Activated T-cell treated with anti-CD3 and anti-CD28 coated beads for 4 hours (primary cell): Measurements from ENCODE around the gene SLC15A5.

ENCODE experiments used
- DNase-seq: peaks from one replicate; pipeline ENCODE4 v3.0.0-alpha.2; 2020

Gene SLC15A5

GRCh38 chr12:16277585-16277984 lies at the start of gene SLC15A5:
SLC15A5 (minus strand) TSS chr12:16277685; CDS start chr12:16277685, 0 bp downstream.
- DNase-seq: no peak

DNA sequence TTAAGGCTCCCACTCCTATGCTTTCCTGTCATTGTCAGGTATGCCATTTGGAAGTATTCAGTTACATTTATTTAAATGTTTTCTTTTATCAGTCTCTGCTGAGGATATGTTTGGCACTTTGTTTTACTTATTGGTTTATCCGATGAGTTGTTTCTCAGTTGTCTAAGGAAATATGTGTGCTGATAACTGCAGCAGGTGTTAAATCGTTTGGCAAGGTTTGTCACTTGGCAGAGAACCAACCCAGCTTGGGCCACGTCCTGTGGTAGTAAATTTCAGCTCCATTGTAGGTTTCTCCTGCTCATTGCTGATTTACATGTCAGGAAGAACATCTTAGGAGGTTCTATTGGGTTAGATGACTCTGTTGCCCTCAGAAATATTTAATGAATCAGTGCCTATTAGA lies 47.9 kb upstream of the SLC15A5 start:
- DNase-seq: no peak

- no peak for DNase-seq
These were observed 47.3 kb upstream of the SLC15A5 start for GRCh38 chr12:16324772-16325171.

GRCh38 chr12:16324272-16324671 lies 46.8 kb upstream of the SLC15A5 start:
- no peak for DNase-seq

- DNase-seq: no peak
These were observed 46.2 kb upstream of the SLC15A5 start for GRCh38 chr12:16323638-16324037.

GRCh38 chr12:16323010-16323409 lies 45.5 kb upstream of the SLC15A5 start:
- no peak for DNase-seq

DNA sequence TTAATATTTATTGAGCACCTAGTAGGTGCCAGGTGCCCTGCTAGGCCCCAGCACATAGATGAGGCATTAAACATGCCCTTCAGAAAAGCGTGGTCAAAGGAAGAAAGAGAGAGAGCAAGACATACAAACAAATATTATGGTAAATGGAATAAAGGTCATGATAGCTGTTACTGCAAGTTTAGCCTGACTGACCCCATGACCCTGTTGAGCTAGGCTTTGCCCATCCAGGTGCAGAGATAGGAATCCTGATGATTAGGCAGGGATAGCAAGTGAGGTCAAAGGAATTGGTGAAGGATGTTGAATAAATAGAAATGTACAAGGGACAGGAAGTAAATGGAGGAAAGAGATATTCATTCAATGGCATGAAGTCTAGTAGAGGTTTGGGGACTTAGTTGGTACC lies 33.4 kb upstream of the SLC15A5 start:
- DNase-seq: no peak

DNA sequence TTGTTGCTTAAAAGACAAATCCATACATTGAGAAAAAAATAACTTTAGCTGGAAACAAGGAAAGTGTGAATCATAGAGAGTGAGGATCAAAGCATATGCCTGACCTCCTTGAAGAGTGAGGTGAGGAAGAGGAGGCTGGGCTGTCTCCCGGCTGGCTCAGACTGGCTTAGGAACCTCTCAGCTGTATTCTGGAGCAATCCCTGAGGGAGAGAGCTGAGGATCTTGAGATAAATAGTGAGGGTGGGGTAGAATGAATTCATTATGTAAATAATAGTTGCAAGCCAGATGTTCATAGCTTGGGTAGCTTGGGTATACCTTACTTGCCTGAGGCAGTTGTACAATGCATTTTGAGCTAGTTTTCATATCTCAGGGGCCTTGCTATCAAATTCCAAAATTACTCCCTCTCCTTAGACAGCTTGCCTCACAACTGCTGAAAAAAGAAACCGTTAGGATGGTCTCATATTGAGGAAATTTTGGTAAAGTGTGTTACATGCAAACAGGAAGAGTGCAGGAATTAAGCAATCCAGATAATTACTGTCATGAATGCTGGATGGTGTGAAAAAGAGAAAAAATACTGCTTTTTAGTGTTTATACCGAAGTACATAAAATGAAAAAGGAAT lies 30.5 kb upstream of the SLC15A5 start:
- DNase-seq: no peak

DNA sequence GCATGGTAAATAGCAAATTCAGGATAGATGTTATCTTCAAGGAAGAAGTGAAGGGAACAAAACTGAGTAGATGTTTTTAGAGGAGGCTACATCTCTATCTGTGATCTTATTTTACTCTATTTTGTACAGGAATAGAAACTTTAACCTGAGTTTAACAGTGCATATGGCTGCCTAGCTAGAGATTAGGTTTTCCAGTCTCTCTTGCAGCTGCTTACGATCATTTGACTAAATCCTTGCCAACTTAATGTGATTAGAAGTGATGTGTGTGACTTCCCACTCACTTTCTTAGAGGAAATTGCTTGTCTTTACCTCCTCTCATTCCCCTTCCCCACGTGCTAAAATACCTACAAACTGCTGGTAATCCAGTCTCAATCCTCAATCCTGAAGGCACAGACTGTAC lies 26.5 kb upstream of the SLC15A5 start:
- no peak for DNase-seq

- DNase-seq: no peak
These were observed 23.3 kb upstream of the SLC15A5 start for GRCh38 chr12:16300736-16301135.

- DNase-seq: no peak
These were observed 22.6 kb upstream of the SLC15A5 start for GRCh38 chr12:16300122-16300521.

GRCh38 chr12:16299403-16299802 lies 21.9 kb upstream of the SLC15A5 start:
- DNase-seq: no peak

- no peak for DNase-seq
These were observed 20.0 kb upstream of the SLC15A5 start for GRCh38 chr12:16297521-16297920.

DNA sequence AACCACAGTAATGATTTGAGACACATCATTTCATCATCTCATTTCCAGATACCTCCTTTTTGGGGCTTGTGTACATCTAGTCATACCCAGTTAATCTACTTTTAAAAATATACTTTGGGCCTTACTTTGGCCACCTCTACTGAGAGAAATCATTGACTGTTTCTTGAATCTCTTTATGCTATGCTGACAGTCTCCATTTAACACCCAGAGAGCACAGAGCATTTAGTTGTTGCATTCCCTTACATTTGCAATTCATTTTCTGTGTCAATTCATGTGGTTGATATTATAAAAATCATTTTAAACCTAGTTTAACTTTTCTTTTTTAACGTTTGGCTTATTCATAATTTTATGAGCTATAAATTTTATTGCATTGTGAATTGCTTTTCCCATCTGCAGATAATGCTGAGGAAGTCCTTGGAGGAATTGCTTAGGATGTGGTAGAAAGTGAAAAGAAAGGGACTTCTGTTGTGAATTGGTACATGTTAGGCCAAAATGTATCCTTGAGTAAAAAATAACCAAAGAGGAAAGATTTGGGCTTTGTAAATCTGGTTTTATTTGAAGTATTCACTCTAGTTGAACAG lies 17.0 kb upstream of the SLC15A5 start:
- no peak for DNase-seq

DNA sequence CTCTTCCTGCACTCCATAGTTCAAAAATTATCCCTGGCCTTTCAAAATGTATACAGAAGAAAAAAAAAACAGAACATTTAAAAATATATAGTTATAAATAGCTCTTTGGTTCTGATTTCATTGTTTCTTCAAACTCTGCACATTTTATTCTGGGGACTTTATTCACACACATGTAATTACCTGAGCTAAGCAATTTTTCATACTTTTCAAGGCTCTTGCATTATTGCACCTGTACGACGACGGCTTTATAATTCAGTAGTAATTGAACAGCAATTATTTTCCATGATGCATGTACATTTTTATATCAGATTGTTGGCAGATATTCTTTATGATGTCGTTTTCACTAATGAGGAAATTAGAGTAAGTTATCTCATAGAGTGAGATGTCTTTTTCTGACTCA lies 13.5 kb upstream of the SLC15A5 start:
- no peak for DNase-seq

DNA sequence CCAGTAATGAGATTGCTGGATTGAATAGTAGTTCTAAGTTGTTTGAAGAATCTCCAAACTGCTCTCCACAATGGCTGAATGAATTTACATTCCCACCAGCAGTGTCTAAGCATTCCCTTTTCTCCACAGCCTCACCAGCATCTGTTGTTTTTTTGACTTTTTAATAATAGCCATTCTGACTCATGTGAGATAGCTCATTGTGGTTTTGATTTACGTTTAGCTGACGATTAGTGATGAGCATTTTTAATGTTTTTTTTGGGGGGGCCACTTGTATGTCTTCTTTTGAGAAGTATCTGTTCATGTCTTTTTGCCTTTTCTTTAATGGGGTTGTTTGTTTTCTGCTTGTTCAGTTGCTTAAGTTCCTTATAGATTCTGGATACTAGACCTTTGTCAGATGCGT lies 8.1 kb upstream of the SLC15A5 start:
- DNase-seq: no peak

- DNase-seq: no peak
These were observed 5.5 kb upstream of the SLC15A5 start for GRCh38 chr12:16282978-16283377.

DNA sequence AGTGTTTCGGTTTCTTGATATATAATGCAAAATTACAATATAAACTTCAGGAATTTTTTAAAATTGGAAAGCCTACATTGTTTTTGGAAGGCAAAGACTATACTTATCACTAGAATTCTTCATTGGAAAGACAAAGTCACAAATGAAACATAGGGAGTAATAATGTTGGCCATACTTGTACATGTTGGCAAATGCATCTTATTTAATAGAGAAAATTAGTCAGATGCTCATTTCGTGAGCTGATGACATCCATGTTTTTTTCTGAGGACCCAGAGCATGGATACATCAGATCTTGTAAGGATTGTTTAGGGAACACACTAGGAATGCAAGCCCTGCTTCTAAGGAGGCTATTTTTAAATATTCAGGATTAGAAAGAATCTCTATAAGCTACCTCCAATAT lies 4.6 kb upstream of the SLC15A5 start:
- DNase-seq: no peak

- no peak for DNase-seq
These were observed 3.7 kb upstream of the SLC15A5 start for GRCh38 chr12:16281157-16281556.

DNA sequence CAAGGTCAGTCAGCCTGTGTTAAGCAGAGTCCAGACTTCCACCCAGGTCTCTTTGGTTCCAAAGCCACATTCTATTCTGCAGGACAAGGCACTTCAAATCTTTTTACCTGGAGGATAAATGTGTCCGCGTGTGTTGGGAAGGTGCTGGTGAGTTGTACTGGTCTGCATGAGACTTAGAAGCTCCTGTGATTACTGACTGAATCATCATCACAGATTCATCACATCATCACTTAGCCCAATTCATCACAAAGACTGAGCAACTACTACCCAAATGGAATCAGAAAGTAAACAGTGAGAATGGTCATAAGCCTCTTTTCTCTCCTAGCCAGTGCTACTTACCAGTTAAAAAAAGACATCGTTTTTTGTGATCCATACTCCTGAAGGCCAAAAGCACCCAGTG lies 5.3 kb downstream of the SLC15A5 start:
- DNase-seq: no peak

- no peak for DNase-seq
These were observed 6.4 kb downstream of the SLC15A5 start for GRCh38 chr12:16271062-16271461.

- DNase-seq: no peak
These were observed 7.5 kb downstream of the SLC15A5 start for GRCh38 chr12:16269946-16270345.

- no peak for DNase-seq
These were observed 11.4 kb downstream of the SLC15A5 start for GRCh38 chr12:16266085-16266484.

DNA sequence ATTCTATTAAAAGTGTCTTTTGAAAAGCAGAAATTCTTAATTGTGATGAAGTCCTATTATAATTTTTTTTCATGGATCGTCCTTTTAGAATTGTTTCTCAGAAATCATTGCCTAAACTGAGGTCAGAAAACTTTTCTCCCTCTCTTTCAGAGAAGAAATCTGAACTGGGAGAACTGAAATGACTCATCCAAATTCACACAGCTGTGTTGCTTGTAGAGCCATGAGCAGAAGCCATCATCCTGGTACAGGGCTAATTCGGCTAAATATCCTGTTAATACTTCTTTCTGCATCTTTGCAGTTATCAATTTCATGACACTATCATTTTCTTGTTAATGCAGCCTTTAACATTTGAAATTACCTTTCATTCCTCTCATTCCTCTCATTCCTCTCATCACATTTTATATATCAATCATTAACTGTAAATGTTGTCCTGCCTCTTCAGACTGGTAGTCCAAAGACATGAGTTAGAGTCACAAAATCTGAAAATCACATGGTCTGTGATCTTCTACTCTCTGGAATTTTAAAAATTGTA lies 15.5 kb downstream of the SLC15A5 start:
- DNase-seq: no peak

DNA sequence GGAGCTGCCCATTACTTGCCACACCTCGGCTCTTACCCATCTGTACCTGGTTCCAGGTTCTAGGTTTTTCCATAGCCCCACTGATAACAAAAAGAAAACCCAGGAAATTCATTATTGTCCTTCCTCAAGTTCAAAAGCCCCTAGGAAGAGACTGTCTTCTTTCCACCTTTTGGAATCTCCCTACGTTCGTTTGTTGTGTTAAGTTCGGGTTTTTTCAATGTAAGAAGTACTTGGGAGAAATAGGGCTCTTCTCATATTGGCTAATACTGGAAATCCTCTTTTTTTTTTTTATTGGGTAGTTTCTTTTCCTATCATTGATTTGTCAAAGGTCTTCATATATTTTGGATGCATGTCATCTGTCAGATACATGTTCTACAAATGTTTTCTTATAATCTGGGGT lies 17.3 kb downstream of the SLC15A5 start:
- DNase-seq: no peak
